T-helper 17 cell (primary cell): ENCODE results near the gene POC1B. TPM values are rescaled to one million over a fixed set of nuclear protein-coding genes. Genes with fewer than 3 reads are reported as not detected.
A peak's percentile ranks its signal among the peaks of the same experiment; 100 is the strongest.

Experiments used
- ATAC-seq: fragments of 150-1000 bp; cut with Tn5 transposase; 2 replicates; pipeline ENCODE4 v1.10.0; 2021; ENCODE audit warnings: mild to moderate bottlenecking, moderate library complexity
- DNase-seq, 3 donors: peaks; one replicate each; pipeline versions ENCODE4 v3.0.0 to v3.0.0-alpha.2; 2020 to 2021
- H3K9me3 ChIP-seq: one replicate; pipeline ENCODE4 v1.7.0; 2013; ENCODE audit warnings: low read length, mild to moderate bottlenecking; ENCODE audit not compliant: control insufficient read depth, poor library complexity, severe bottlenecking
- H3K27ac Mint-ChIP-seq: one replicate; pipeline ENCODE4 v1.8.0; 2022; ENCODE audit warnings: mild to moderate bottlenecking, moderate library complexity, mixed read lengths
- H3K27me3 Mint-ChIP-seq: one replicate; pipeline ENCODE4 v1.8.0; 2022; ENCODE audit warnings: mixed read lengths
- H3K36me3 Mint-ChIP-seq: one replicate; pipeline ENCODE4 v1.8.0; 2022; ENCODE audit warnings: low read depth, mixed read lengths
- H3K4me1 Mint-ChIP-seq: one replicate; pipeline ENCODE4 v1.8.0; 2022; ENCODE audit warnings: mild to moderate bottlenecking, mixed read lengths
- H3K4me3 Mint-ChIP-seq: one replicate; pipeline ENCODE4 v1.8.0; 2022; ENCODE audit warnings: mild to moderate bottlenecking, moderate library complexity, mixed read lengths
- total RNA-seq, 4 donors: library from RNA in 2 of 4; stranded (reverse) in 2 of 4; gene quantifications; one replicate each; pipeline ENCODE4 v1.2.3 and lab custom pipeline; 2022 to 2026

Gene POC1B
- total RNA-seq, 2 donors from 2014 or later, result 18.2 to 22.0 TPM

DNA sequence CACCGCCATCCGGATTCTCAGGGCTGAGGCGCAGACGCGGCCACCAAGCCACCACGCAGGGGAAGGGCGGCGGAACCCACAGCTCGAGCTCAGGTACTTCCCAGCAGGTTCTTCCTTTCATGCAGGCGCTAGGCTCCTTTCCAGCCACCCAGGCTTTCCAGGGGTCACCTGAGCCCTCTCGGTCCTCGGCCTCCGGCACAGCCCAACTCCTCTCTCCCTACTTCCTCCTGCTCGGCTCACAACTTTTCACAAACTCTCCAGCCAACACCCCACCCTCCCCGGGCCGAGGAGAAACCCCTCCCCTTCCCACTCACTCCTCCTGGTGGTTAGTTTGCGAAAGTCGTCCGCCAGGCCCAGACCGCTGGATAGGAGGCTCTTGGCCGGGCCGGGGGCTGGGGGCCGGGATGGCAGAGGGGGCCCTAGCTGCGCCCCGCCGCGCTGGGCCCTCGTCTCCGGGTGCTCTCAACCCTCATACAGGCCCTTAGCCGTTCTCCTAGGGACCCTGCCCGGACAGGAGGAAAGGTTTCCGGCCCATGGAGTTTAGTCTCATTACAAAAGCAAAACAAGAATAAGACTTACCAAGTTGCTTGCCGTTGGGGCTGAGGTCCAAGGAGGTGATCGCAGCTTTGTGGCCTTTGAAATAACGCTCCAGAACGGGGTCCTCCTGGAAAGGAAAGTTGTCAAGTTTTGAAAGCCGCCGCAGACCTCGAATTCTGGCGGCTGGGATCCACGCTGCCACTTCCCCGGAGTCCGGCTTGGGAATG, 1.1 kb downstream of the POC1B start, which contains the start of gene GALNT4:
Gene GALNT4 (minus strand): TSS at position 256 of the 764 bp plus-strand sequence. CDS start 247 bp downstream, at position 9.
- Mint-ChIP-seq H3K27me3 (no peaks in the 10 kb centered on the region), H3K4me3 (peak within 1 kb of the TSS; percentile 95), H3K4me1 (peaks cover 40% of the 10 kb centered on the region), H3K36me3 (peaks cover 2% of the 10 kb centered on the region), H3K27ac (peak within 1 kb of the TSS; percentile 88)
- no peaks in the 10 kb centered on the region for H3K9me3 ChIP-seq
- ATAC-seq (peak; percentile 80), DNase-seq (peak; percentile 58 to 64 (median 62))

DNA sequence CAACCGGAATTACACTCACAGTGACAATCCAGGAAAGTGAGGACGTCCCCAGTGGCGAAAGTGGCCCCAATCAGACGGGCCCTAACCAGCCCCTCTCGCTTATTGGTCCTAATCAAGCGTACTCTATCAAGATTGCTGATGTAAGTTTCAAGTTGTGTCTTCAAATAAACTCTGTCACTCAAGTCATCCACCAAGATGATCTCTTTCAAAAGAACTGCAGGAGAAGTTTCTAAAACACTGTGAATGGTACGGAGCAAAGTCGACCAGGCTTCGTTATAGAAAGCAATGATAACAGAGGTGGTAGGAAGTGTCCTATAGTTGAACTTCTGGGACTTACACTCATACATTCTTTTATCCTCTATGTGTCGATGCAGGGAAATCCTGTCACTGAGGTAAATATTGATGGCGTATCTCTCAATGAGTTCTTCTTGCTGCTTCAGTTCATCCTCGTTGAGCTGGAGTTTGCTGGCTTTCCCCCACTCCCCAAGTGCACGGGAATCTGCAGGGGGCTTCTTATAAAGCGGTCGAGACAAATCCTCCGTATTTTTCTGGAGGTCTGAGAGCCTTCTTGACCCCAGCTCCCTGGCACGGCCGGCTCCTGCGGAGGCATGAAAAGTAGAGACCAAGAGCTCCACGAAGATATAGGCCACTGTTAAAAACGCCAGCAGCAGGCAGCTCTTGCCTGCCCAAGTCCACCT, 1.9 kb downstream of the POC1B start:
- Mint-ChIP-seq H3K27me3 (no peaks in the 10 kb centered on the region), H3K4me1 (peaks cover 36% of the 10 kb centered on the region), H3K4me3 (peak overlapping the region; percentile 95), H3K27ac (peak overlapping the region; percentile 88), H3K36me3 (peaks cover 2% of the 10 kb centered on the region)
- ATAC-seq, result no peak
- H3K9me3 ChIP-seq, result no peaks in the 10 kb centered on the region
- no peak for DNase-seq

DNA sequence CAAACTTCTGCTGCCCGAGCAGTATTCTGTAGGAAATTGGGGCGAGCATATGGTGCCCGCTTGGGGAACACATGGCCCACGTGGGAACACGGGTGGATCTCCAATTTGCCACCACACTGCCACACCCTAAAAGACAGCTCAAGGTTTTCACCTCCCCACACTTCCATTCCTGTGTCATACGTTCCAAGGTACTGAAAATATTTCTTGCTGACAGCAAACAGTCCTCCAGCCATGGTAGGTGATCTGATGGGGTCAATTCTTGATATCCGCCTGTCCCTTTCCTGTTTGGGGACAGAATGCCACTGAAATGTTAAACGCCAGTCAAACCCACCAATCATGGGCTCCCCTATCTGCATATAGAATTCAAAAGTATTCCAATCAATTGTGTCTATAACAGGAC, 2.5 kb downstream of the POC1B start:
- peak overlapping the region; percentile 95 for H3K4me3 Mint-ChIP-seq
- no peaks in the 10 kb centered on the region for H3K9me3 ChIP-seq
- H3K4me1 Mint-ChIP-seq, result peaks cover 38% of the 10 kb centered on the region
- no peak for ATAC-seq
- DNase-seq, result no peak
- H3K36me3 Mint-ChIP-seq, result peaks cover 2% of the 10 kb centered on the region
- peak overlapping the region; percentile 88 for H3K27ac Mint-ChIP-seq
- H3K27me3 Mint-ChIP-seq, result no peaks in the 10 kb centered on the region

DNA sequence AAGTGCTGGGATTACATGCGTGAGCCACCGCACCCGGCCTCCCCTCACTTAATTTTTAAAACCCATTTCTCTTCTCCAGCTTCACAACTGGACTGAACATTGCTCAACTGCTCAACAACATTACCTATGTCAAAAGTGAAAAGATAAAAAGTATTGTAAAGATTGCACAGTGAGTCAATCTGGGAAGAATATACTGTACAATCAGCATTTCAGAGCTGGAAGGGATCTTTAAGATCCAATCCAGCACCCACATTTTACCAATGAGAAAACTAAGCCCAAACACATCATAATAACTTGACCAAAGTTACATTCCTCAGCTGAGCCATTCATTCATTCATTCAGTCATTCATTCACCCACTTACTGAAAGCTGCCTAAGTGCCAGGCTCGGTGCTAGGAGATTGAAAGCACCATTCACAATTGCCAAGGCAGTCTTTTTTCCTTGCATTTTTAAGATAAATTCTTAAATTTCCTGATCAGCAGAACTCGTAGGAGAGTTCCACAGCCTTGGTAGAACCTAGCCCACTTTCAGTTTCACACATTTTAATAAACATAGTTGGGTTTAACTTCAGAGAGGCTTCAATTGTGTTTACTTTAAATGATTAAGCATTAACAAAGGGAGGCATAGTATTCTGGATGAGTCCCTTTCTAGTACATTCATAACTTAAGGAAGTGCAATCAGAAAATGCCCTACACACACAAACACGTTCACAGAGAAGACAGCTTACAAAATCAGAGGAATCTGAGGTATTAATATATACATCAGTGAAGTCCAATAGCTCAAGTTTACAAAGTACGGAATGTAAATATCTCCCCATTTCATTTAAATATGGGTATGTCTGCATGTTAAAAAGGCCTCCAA, 4.3 kb downstream of the POC1B start:
- Mint-ChIP-seq H3K27ac (no peak overlapping the region), H3K4me3 (peak overlapping the region; percentile 69), H3K4me1 (peaks cover 37% of the 10 kb centered on the region), H3K27me3 (no peaks in the 10 kb centered on the region), H3K36me3 (peaks cover 2% of the 10 kb centered on the region)
- H3K9me3 ChIP-seq, result no peaks in the 10 kb centered on the region
- no peak for ATAC-seq
- DNase-seq, result no peak

DNA sequence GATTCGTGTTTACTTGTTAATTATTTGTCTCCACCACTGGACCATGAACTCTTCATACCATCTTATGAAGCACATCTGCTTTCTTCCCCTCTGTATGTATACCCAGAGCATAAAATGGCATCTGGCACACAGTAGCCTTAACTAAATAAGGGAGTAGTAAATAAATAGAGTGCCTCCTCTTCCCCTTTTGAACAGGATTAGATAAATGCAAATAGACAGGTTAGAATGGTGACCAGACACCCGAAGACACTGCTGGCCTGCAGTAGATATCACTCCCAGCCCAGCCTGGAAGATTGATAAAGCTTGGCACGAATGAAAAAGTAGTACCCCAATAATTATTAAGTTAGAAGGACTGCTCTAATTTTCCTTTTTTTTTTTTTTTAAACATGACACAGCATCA, 8.1 kb downstream of the POC1B start:
- H3K36me3 Mint-ChIP-seq, result peaks cover 2% of the 10 kb centered on the region
- no peaks in the 10 kb centered on the region for H3K27me3 Mint-ChIP-seq
- DNase-seq, result no peak
- no peaks in the 10 kb centered on the region for H3K9me3 ChIP-seq
- H3K4me1 Mint-ChIP-seq, result peaks cover 22% of the 10 kb centered on the region
- ATAC-seq, result no peak
- H3K27ac Mint-ChIP-seq, result no peak overlapping the region
- H3K4me3 Mint-ChIP-seq, result no peak overlapping the region

DNA sequence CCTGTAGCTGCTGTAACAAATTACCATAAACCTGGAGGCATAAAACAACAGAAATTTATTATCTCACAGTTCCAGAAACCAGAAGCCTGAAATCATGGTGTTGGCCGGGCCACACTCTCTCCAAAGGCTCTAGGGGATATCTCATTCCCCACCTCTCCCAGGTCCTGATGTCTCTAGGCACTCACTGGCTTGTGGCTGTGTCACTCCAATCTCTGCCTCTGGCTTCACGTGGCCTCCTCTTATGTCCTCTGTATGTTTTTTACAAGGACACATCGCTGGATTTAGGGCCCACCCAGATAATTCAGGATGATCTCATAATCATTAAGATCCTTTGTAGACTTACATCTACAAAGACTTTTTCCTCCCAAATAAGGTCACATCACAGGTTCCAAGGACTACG, 9.2 kb downstream of the POC1B start:
- H3K4me1 Mint-ChIP-seq, result peaks cover 16% of the 10 kb centered on the region
- no peak overlapping the region for H3K27ac Mint-ChIP-seq
- ATAC-seq, result no peak

DNA sequence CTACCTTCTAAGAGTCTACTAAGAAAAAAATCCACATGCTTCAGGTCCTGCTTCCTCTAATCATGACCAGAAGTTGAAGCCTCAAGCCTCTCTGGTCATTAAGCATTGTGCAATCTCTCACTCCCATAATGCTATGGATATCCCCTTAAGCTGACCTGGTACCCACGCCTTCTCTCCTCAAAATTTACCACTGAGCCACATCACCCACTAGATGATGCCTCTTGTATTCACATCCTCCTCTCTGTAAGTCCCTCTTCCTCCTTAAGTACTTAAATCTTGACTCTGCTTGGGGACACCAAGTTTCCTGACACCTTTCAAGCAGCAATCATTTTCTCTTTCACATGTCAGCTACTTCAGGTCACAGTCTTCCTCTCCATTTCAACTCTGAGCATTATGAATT, 11.1 kb downstream of the POC1B start:
- H3K4me3 Mint-ChIP-seq, result no peak overlapping the region
- H3K4me1 Mint-ChIP-seq, result peaks cover 15% of the 10 kb centered on the region
- H3K27ac Mint-ChIP-seq, result no peak overlapping the region
- ATAC-seq (no peak), DNase-seq (no peak)
- no peaks in the 10 kb centered on the region for H3K36me3 Mint-ChIP-seq
- H3K9me3 ChIP-seq, result no peaks in the 10 kb centered on the region
- H3K27me3 Mint-ChIP-seq, result no peaks in the 10 kb centered on the region

More for the DNA sequence above, 9.2 kb downstream of the POC1B start:
- no peak overlapping the region for H3K4me3 Mint-ChIP-seq
- no peaks in the 10 kb centered on the region for H3K36me3 Mint-ChIP-seq
- H3K27me3 Mint-ChIP-seq, result no peaks in the 10 kb centered on the region
- DNase-seq, result no peak
- H3K9me3 ChIP-seq, result no peaks in the 10 kb centered on the region

DNA sequence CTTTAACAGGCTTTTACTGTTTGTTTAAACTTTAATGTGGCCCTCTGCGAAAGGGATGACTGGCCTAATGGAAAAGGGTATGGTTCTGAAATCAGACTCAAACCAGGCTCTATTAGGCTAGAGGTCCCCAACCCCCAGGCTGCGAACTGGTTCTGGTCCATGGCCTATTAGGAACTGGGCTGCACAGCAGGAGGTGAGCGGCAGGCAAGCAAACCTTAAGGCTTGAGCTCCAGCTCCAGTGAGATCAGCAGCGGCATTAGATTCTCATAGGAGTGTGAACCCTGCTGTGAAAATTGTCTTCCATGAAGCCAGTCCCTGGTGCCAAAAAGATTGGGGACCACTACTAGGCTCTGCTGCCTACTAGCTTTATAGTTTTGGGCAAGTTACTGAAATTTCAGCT, 12.3 kb downstream of the POC1B start:
- no peaks in the 10 kb centered on the region for H3K27me3 Mint-ChIP-seq
- ATAC-seq, result no peak

DNA sequence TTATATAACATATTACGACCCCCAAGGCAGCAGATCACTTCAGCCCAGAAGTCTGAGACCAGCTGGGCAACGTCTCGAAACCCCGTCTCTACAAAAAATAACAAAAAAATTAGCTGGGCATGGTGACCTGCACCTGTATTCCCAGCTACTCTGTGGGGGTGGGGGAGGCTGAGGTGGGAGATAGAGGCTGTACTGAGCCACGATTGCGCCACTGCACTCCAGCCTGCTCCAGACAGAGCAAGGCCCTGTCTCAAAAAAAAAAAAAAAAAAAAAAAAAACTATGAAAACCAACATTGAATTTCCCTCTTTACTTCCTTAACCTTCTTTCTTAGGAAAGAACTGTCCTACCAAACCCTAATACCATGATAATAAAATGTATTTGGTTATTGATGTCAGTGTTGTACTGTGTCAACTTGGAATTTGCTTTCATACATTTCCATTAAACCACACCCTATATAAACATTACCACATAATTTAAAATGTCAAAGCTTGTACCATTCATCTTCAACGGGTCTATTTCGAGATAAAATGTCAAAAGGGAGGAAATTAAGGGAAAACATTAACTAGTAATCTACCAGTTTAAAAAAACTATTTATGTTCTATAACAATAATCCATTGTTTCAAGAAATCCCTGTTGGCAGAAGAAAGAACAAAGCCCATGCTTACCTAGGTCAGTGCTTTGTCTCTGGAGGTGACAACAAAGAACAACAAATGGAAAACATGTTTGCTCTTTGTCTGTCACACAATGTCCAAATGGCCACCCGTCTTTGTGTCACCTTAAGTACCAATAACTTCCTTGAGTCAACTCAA, 18.6 kb downstream of the POC1B start:
- no peak for ATAC-seq
- Mint-ChIP-seq H3K4me3 (no peak overlapping the region), H3K27me3 (no peaks in the 10 kb centered on the region), H3K36me3 (peaks cover 4% of the 10 kb centered on the region), H3K27ac (no peak overlapping the region), H3K4me1 (peaks cover 23% of the 10 kb centered on the region)
- no peaks in the 10 kb centered on the region for H3K9me3 ChIP-seq
- DNase-seq, result no peak

More for the DNA sequence above, 12.3 kb downstream of the POC1B start:
- Mint-ChIP-seq H3K27ac (no peak overlapping the region), H3K4me1 (peaks cover 12% of the 10 kb centered on the region), H3K4me3 (no peak overlapping the region), H3K36me3 (no peaks in the 10 kb centered on the region)
- H3K9me3 ChIP-seq, result no peaks in the 10 kb centered on the region
- no peak for DNase-seq

DNA sequence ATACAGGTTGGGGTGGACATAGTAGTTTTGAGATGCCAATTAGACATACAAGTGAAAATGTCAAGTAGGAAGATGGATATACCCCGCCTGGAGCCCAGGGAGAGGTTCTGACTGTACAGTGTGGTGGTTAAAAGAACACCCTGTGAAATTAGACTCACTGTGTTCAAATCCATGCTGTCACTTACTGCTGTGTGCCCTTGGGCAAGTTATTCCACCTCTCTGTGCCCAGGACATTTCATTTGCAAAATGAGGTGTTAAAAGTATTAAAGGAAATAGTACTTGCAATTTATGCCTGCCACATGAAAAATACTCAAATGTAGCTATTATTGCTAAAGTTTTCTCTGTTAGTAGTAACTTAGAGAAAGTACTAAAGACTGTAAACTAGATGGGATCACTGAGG, 19.8 kb downstream of the POC1B start:
- DNase-seq (no peak), ATAC-seq (no peak)
- H3K4me3 Mint-ChIP-seq, result no peak overlapping the region

DNA sequence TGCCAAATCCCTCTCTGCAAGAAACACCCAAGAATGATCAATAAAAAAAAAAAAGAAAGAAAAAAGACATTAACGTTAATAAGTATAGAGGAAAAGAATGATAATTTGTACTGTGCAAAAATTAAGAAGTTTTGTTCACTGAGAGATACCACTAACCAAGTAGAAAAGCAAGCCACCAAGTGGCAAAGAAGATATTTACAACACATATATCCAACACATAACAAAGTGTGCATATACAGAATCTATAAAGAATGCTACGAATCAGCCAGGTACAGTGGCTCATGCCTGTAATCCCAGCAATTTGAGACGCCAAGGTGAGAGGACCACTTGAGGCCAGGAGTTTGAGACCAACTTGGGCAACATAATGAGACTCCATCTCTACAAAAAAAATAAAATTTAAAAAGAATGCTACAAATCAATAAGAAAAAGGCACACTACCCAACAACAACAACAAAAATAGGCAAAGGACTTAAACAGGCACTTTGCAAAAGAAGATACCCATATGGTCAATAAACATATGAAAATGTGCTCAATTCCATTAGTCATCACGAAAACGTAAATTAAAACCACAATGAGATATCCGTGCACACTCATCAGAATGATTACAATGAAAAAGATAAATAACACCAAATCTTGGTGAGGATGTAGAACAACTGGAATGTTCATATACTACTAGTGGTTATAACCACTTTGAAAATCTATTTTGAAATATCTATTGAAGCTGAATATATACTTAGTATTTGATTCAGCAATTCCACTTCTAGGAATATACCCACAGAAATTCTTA, 21.1 kb downstream of the POC1B start:
- Mint-ChIP-seq H3K27ac (peak overlapping the region; percentile 43), H3K36me3 (peaks cover 7% of the 10 kb centered on the region), H3K27me3 (no peaks in the 10 kb centered on the region), H3K4me1 (peaks cover 25% of the 10 kb centered on the region), H3K4me3 (no peak overlapping the region)
- ATAC-seq (no peak), DNase-seq (no peak)
- no peaks in the 10 kb centered on the region for H3K9me3 ChIP-seq

More for the DNA sequence above, 19.8 kb downstream of the POC1B start:
- H3K36me3 Mint-ChIP-seq, result peaks cover 7% of the 10 kb centered on the region
- no peak overlapping the region for H3K27ac Mint-ChIP-seq
- no peaks in the 10 kb centered on the region for H3K27me3 Mint-ChIP-seq
- peaks cover 29% of the 10 kb centered on the region for H3K4me1 Mint-ChIP-seq
- no peaks in the 10 kb centered on the region for H3K9me3 ChIP-seq

DNA sequence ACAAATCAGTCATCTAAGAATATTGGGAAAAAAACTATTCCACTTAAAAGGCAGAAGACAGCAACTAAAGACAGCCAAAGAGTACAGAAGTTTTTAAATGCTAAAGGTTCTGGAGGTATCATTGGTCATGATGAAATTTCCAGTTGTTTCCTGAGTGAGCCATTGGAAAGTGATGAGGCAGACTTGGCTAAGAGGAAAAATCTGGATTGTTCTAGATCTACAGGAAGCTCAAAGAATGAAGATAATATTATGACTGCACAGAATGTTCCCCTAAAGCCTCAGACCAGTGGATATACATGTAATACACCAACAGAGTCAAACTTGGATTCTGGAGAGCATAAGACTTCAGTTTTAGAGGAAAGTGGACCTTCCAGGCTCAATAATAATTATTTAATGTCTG, 24.1 kb downstream of the POC1B start:
- Mint-ChIP-seq H3K27me3 (no peaks in the 10 kb centered on the region), H3K36me3 (peaks cover 13% of the 10 kb centered on the region), H3K4me1 (peaks cover 24% of the 10 kb centered on the region), H3K27ac (peak overlapping the region; percentile 34), H3K4me3 (no peak overlapping the region)
- H3K9me3 ChIP-seq, result no peaks in the 10 kb centered on the region
- DNase-seq (no peak), ATAC-seq (no peak)
